HepG2 (cell line): ENCODE data around the gene VPS18. TPM values are rescaled to one million over a fixed set of nuclear protein-coding genes. Genes with fewer than 3 reads are reported as not detected.

Experiments
- ATAC-seq: fragments of 200-7000 bp; cut with Tn5 transposase; 3 replicates; pipeline ENCODE4 v1.9.1; 2020; ENCODE audit warnings: mild to moderate bottlenecking, moderate library complexity
- BruUV-seq: library from RNA; stranded (reverse); fragments of 400-500 nt; replicated peaks from 2 replicates; lab custom pipeline; 2021; lab: Mats Ljungman, UMichigan
- CTCF ChIA-PET: fragments of 300-600 bp; formaldehyde crosslinking; extraction: SDS; loops from one replicate; lab custom pipeline; 2021; ENCODE audit warnings: low total read pairs, inconsistent platforms, low intra/inter-chr PET ratio; lab: Yijun Ruan, JAX
- POLR2A ChIA-PET: fragments of 350-600 bp; sonication (Branson Sonifier 250); formaldehyde crosslinking; loops from one replicate; lab custom pipeline; 2020; ENCODE audit warnings: antibody characterized with exemption, inconsistent platforms; lab: Yijun Ruan, JAX
- DNase-seq: peaks from one replicate; pipeline ENCODE4 v3.0.0-alpha.2; 2015; ENCODE audit warnings: low spot score
- FAIRE-seq: peaks from 3 replicates; lab custom pipeline; 2011; peaks lifted over from hg19 to GRCh38; lab: Jason Lieb, UNC
- H2AFZ ChIP-seq: one replicate; pipeline ENCODE4 v1.6.1; 2011; ENCODE audit warnings: low read length, inconsistent platforms
- H3K27ac ChIP-seq: fragments of 300-600 bp; 3 replicates; pipeline ENCODE4 v1.8.0; 2011; ENCODE audit warnings: mixed run types, mild to moderate bottlenecking, mixed read lengths, low read length, inconsistent platforms; ENCODE audit not compliant: insufficient read depth; ENCODE audit errors: extremely low read length
- H3K27me3 ChIP-seq, 2 experiments: fragments of 200-600 bp in 1 of 2; 2 replicates in 1 of 2; 3 replicates in 1 of 2; pipeline versions ENCODE4 v1.6.0 to v1.8.0; 2011; ENCODE audit warnings: low read length in 2 of 2, mild to moderate bottlenecking in 2 of 2, moderate library complexity in 2 of 2, inconsistent platforms in 1 of 2; ENCODE audit not compliant: insufficient read depth in 2 of 2, control insufficient read depth in 1 of 2
- H3K36me3 ChIP-seq, 2 experiments: fragments of 200-600 bp in 1 of 2; replicated peaks in 1 of 2; 2 replicates in 1 of 2; 3 replicates in 1 of 2; pipeline versions ENCODE4 v1.5.1 to v1.8.0; 2011; ENCODE audit warnings: low read length in 2 of 2, inconsistent platforms in 1 of 2; ENCODE audit not compliant: insufficient read depth in 2 of 2, control insufficient read depth in 1 of 2
- H3K4me1 ChIP-seq: 2 replicates; pipeline ENCODE4 v1.5.1; 2012; ENCODE audit warnings: low read length, inconsistent platforms; ENCODE audit not compliant: insufficient read depth
- H3K4me2 ChIP-seq: 2 replicates; pipeline ENCODE4 v1.6.0; 2011; ENCODE audit warnings: low read depth, low read length, inconsistent platforms
- H3K4me3 ChIP-seq, 3 experiments: fragments of 200-600 bp in 1 of 3; sonication (generic), shearing (Covaris generic) in 1 of 3; replicated peaks in 1 of 3; 2 replicates each; pipeline ENCODE4 v1.5.1; 2011 to 2016; ENCODE audit warnings: low read length in 3 of 3, inconsistent platforms in 2 of 3, low read depth in 2 of 3, mild to moderate bottlenecking in 2 of 3, control low read depth in 1 of 3, mixed read lengths in 1 of 3; ENCODE audit not compliant: insufficient read depth in 1 of 3
- H3K79me2 ChIP-seq: one replicate; pipeline ENCODE4 v1.6.1; 2011; ENCODE audit warnings: low read length, inconsistent platforms; ENCODE audit not compliant: insufficient read depth
- H3K9ac ChIP-seq: 2 replicates; pipeline ENCODE4 v1.6.0; 2011; ENCODE audit warnings: mild to moderate bottlenecking, low read depth, low read length, inconsistent platforms; ENCODE audit not compliant: insufficient read depth
- H3K9me3 ChIP-seq: 2 replicates; pipeline ENCODE4 v1.5.1; 2012; ENCODE audit warnings: mild to moderate bottlenecking, low read length
- H4K20me1 ChIP-seq: 2 replicates; pipeline ENCODE4 v1.6.0; 2011; ENCODE audit warnings: inconsistent platforms, mild to moderate bottlenecking, low read length, moderate library complexity; ENCODE audit not compliant: insufficient read depth
- ARNT ChIP-seq: fragments of 450-650 bp; IDR thresholded peaks from 2 replicates; pipeline ENCODE4 v1.6.1; 2017
- HNF4A ChIP-seq: sonication (generic); formaldehyde crosslinking; IDR thresholded peaks from 2 replicates; pipeline ENCODE4 v1.4.0; 2020; ENCODE audit warnings: missing genetic modification reagents
- LCORL ChIP-seq, 2 experiments: fragments of 450-650 bp in 1 of 2; sonication (generic) in 1 of 2; formaldehyde crosslinking in 1 of 2; IDR thresholded peaks; 2 replicates each; pipeline versions ENCODE4 v1.5.0 to v1.6.1; 2017 to 2020; ENCODE audit warnings: antibody characterized with exemption in 1 of 2, missing genetic modification reagents in 1 of 2
- XRCC5 ChIP-seq: fragments of 200-400 bp; formaldehyde crosslinking; optimal IDR thresholded peaks from 2 replicates; pipeline ENCODE3; 2017; ENCODE audit warnings: mild to moderate bottlenecking, low read length
- ZNF331 ChIP-seq: sonication (generic); formaldehyde crosslinking; IDR thresholded peaks from 2 replicates; pipeline ENCODE4 v1.4.0; 2020; ENCODE audit warnings: missing genetic modification reagents
- ZNF768 ChIP-seq: sonication (generic); formaldehyde crosslinking; IDR thresholded peaks from 2 replicates; pipeline ENCODE4 v1.4.0; 2020; ENCODE audit warnings: missing genetic modification reagents
- ZSCAN20 ChIP-seq: sonication (generic); formaldehyde crosslinking; IDR thresholded peaks from 2 replicates; pipeline ENCODE4 v1.4.0; 2020; ENCODE audit warnings: missing genetic modification reagents, mild to moderate bottlenecking, borderline replicate concordance
- WGBS: methylation state at CpG from one replicate; pipeline ENCODE4 v1.1.6; 2017; ENCODE audit warnings: low lambda C conversion rate; 5-methylcytosine and 5-hydroxymethylcytosine counted together
- in situ Hi-C: cut with HindIII; loops from 2 replicates; pipeline ENCODE4 v1.10.0; 2017; ENCODE audit warnings: low pct_unique_long_range_greater_than_20kb; ENCODE audit not compliant: extremely low pct_ligation_motif_present
- intact Hi-C: fragments of 100-400 bp; cut with micrococcal nuclease; formaldehyde crosslinking; loops from one replicate; pipeline ENCODE4 v1.10.0; 2022; ENCODE audit not compliant: unreplicated experiment
- polyA plus RNA-seq, 8 experiments: library from polyadenylated mRNA; depleted of rRNA in 3 of 8; stranded (reverse) in 7 of 8; unstranded in 1 of 8; fragments of >200 nt; fragmentation: Illumina TruSeq in 4 of 8; extraction: Trizol in 4 of 8; gene quantifications; 2 replicates each; pipeline versions ENCODE4 v1.2.1 to v1.2.3, GENCODE V29; 2011 to 2016; ENCODE audit warnings: low read depth in 4 of 8, missing spikeins in 1 of 8, mixed read lengths in 1 of 8; ENCODE audit not compliant: insufficient read depth in 1 of 8
- total RNA-seq, 5 experiments: library from RNA; depleted of rRNA; stranded (reverse); fragments of >200 nt; fragmentation: Illumina TruSeq; extraction: Trizol; gene quantifications; 2 replicates each; pipeline ENCODE4 v1.2.3, GENCODE V29; 2016; ENCODE audit warnings: low read depth in 1 of 5
- TF ChIP-seq, protein P1 (sequence below): sonication (generic); formaldehyde crosslinking; IDR thresholded peaks from 2 replicates; pipeline ENCODE4 v1.5.0; 2020; ENCODE audit warnings: missing genetic modification reagents
- TF ChIP-seq, protein P2 (sequence below): IDR thresholded peaks from 2 replicates; pipeline ENCODE4 v1.6.1; 2016; ENCODE audit warnings: missing compliant biosample characterization, missing genetic modification reagents, borderline replicate concordance
- TF ChIP-seq, protein P3 (sequence below): sonication (generic); formaldehyde crosslinking; IDR thresholded peaks from 2 replicates; pipeline ENCODE4 v1.5.1; 2020; ENCODE audit warnings: missing genetic modification reagents, mild to moderate bottlenecking, borderline replicate concordance
- TF ChIP-seq, protein P4 (sequence below): sonication (generic); formaldehyde crosslinking; IDR thresholded peaks from 2 replicates; pipeline ENCODE4 v1.8.1; 2022; ENCODE audit warnings: mild to moderate bottlenecking, missing genetic modification reagents

Gene VPS18
- total and polyA plus RNA-seq, 2 of the 13 experiments (the other 11 are each of a cell fraction or from before 2014, with no cell fraction given) = 5.8 to 17.0 TPM

DNA sequence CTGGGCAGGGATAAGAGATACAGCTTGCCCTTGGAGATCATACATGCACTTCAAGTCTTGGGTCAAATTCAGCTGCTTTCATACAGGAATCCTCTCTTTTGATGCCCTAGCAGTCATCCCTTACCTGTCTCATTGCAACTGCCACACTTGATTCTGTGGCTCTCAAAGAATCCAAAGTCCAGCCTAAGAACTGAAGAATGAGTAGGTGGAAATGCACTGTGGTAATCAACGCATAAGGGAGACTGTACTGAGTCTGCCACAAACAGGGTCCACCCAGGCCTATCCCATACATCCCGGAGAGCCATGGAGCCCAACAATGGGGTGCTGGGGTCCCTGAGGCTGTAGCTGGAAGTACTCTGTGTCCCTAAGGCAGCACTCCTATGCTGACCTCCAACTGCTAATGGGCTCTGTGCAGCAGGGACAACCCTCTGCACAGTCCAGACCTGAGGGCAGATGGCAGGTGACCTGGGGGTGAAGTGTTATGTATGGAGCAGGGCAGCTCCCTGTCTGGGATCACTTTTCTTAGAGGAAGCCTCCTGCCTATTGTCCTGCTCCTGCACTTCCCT, 1.7 kb upstream of the VPS18 start:
- peak overlapping the region in 1 of 3 experiments; percentile 98; a peak in 2 of 6 replicates for H3K4me3 ChIP-seq
- H3K27me3 ChIP-seq = no peaks in the 10 kb centered on the region; a peak in 1 of 5 replicates
- ATAC-seq (peak; percentile 19), FAIRE-seq (no peak), DNase-seq (no peak)
- CTCF ChIA-PET = interaction anchor here (0.6 to 5.3 kb wide), 2 partner anchors 34 to 45 kb away, joined by 3 to 80 read pairs; no protein-coding TSS in a partner anchor
- 0% methylated on average over 1 of the region's 2 CpGs for WGBS
- BruUV-seq = no TSS peak
- no peaks in the 10 kb centered on the region for H4K20me1 ChIP-seq
- no peak overlapping the region for H3K27ac ChIP-seq
- H3K9ac ChIP-seq = no peak overlapping the region
- peak overlapping the region; percentile 70 for H2AFZ ChIP-seq
- peaks cover 4 to 11% of the 10 kb centered on the region in 2 experiments; a peak in 4 of 5 replicates for H3K36me3 ChIP-seq
- in situ Hi-C loops = loop anchor here (5.0 to 10.0 kb wide), 3 partner anchors 35 to 308 kb away; partner anchors contain the start of gene RAD51
- POLR2A ChIA-PET = interaction anchor here (0.5 to 1.5 kb wide), 3 partner anchors 33 to 180 kb away, joined by 3 to 6 read pairs (median 4); no protein-coding TSS in a partner anchor
- peaks cover 17% of the 10 kb centered on the region for H3K79me2 ChIP-seq
- H3K9me3 ChIP-seq = no peaks in the 10 kb centered on the region
- peak overlapping the region; percentile 96 for H3K4me2 ChIP-seq
- peaks cover 36% of the 10 kb centered on the region for H3K4me1 ChIP-seq
- intact Hi-C loops = loop anchor here (1.0 to 5.0 kb wide), 3 partner anchors 33 to 190 kb away; no protein-coding TSS in a partner anchor
- TF ChIP-seq ZSCAN20 (CRISPR knock-in tag) = no peak
- TF ChIP-seq ARNT = no peak
- TF ChIP-seq XRCC5 = no peak
- no peak for TF ChIP-seq ZNF768 (CRISPR knock-in tag)
- TF ChIP-seq, protein P1, sequence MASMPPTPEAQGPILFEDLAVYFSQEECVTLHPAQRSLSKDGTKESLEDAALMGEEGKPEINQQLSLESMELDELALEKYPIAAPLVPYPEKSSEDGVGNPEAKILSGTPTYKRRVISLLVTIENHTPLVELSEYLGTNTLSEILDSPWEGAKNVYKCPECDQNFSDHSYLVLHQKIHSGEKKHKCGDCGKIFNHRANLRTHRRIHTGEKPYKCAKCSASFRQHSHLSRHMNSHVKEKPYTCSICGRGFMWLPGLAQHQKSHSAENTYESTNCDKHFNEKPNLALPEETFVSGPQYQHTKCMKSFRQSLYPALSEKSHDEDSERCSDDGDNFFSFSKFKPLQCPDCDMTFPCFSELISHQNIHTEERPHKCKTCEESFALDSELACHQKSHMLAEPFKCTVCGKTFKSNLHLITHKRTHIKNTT (CRISPR knock-in tag) = no peak
- TF ChIP-seq, protein P2, sequence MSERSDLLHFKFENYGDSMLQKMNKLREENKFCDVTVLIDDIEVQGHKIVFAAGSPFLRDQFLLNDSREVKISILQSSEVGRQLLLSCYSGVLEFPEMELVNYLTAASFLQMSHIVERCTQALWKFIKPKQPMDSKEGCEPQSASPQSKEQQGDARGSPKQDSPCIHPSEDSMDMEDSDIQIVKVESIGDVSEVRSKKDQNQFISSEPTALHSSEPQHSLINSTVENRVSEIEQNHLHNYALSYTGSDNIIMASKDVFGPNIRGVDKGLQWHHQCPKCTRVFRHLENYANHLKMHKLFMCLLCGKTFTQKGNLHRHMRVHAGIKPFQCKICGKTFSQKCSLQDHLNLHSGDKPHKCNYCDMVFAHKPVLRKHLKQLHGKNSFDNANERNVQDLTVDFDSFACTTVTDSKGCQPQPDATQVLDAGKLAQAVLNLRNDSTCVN (CRISPR knock-in tag) = 0 out of 2 replicates have a peak, but pooled peaks have one; percentile 50
- no peak for TF ChIP-seq ZNF331 (CRISPR knock-in tag)
- TF ChIP-seq, protein P3, sequence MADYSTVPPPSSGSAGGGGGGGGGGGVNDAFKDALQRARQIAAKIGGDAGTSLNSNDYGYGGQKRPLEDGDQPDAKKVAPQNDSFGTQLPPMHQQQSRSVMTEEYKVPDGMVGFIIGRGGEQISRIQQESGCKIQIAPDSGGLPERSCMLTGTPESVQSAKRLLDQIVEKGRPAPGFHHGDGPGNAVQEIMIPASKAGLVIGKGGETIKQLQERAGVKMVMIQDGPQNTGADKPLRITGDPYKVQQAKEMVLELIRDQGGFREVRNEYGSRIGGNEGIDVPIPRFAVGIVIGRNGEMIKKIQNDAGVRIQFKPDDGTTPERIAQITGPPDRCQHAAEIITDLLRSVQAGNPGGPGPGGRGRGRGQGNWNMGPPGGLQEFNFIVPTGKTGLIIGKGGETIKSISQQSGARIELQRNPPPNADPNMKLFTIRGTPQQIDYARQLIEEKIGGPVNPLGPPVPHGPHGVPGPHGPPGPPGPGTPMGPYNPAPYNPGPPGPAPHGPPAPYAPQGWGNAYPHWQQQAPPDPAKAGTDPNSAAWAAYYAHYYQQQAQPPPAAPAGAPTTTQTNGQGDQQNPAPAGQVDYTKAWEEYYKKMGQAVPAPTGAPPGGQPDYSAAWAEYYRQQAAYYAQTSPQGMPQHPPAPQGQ (CRISPR knock-in tag) = no peak
- no peak for TF ChIP-seq LCORL (IDR thresholded peaks at IDR 0.05)
- TF ChIP-seq LCORL (CRISPR knock-in tag; IDR thresholded peaks at IDR 0.05) = 0 out of 2 replicates have a peak, but pooled peaks have one; percentile 15
- peak; percentile 56 for TF ChIP-seq HNF4A
- TF ChIP-seq, protein P4, sequence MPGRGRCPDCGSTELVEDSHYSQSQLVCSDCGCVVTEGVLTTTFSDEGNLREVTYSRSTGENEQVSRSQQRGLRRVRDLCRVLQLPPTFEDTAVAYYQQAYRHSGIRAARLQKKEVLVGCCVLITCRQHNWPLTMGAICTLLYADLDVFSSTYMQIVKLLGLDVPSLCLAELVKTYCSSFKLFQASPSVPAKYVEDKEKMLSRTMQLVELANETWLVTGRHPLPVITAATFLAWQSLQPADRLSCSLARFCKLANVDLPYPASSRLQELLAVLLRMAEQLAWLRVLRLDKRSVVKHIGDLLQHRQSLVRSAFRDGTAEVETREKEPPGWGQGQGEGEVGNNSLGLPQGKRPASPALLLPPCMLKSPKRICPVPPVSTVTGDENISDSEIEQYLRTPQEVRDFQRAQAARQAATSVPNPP = no peak
